Mucosa of stomach (tissue), 1 donor: ENCODE results near the gene GPX4.

Source experiments
- H3K27me3 ChIP-seq: one replicate; pipeline ENCODE4 v1.7.0; 2013; ENCODE audit warnings: mild to moderate bottlenecking, low read length; ENCODE audit not compliant: control insufficient read depth, insufficient read depth
- H3K36me3 ChIP-seq: one replicate; pipeline ENCODE4 v1.7.0; 2013; ENCODE audit warnings: low read length; ENCODE audit not compliant: control insufficient read depth, insufficient read depth
- H3K4me1 ChIP-seq: one replicate; pipeline ENCODE4 v1.7.0; 2013; ENCODE audit warnings: mild to moderate bottlenecking, low read length; ENCODE audit not compliant: control insufficient read depth, insufficient read depth
- H3K4me3 ChIP-seq: one replicate; pipeline ENCODE4 v1.7.0; 2013; ENCODE audit warnings: low read length
- H3K9ac ChIP-seq: one replicate; pipeline ENCODE4 v1.7.0; 2013; ENCODE audit warnings: mild to moderate bottlenecking, low read length, moderate library complexity
- H3K9me3 ChIP-seq: one replicate; pipeline ENCODE4 v1.7.0; 2013; ENCODE audit warnings: mild to moderate bottlenecking, low read length, moderate library complexity; ENCODE audit not compliant: control insufficient read depth
- donor health status: Pancreatic carcinoma.

The GPX4 gene

DNA sequence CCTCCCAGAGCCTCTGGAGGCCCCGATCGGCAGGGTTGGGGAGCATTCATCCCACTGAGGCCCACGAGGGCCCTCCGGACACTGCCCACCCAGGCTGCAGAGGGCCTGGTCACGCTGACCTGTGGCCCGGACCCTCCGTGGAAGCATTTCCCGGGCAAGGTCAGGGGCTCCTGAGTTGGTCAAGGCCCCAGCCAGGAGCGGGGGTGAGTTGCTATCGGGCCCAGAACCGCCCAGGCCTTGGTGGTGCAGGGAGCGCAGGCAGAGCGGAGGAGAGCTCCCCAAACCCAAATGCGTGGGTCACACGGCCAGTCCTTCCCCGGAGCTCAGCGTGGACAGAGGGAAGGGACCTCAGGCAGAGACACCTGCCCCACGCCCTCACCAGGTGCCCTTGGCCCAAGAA lies 25.7 kb downstream of the GPX4 start:
- H3K9ac ChIP-seq: no peak overlapping the region
- peaks cover 40% of the 10 kb centered on the region for H3K4me1 ChIP-seq
- no peaks in the 10 kb centered on the region for H3K27me3 ChIP-seq
- H3K9me3 ChIP-seq: no peaks in the 10 kb centered on the region
- no peak overlapping the region for H3K4me3 ChIP-seq
- H3K36me3 ChIP-seq: peaks cover 3% of the 10 kb centered on the region

DNA sequence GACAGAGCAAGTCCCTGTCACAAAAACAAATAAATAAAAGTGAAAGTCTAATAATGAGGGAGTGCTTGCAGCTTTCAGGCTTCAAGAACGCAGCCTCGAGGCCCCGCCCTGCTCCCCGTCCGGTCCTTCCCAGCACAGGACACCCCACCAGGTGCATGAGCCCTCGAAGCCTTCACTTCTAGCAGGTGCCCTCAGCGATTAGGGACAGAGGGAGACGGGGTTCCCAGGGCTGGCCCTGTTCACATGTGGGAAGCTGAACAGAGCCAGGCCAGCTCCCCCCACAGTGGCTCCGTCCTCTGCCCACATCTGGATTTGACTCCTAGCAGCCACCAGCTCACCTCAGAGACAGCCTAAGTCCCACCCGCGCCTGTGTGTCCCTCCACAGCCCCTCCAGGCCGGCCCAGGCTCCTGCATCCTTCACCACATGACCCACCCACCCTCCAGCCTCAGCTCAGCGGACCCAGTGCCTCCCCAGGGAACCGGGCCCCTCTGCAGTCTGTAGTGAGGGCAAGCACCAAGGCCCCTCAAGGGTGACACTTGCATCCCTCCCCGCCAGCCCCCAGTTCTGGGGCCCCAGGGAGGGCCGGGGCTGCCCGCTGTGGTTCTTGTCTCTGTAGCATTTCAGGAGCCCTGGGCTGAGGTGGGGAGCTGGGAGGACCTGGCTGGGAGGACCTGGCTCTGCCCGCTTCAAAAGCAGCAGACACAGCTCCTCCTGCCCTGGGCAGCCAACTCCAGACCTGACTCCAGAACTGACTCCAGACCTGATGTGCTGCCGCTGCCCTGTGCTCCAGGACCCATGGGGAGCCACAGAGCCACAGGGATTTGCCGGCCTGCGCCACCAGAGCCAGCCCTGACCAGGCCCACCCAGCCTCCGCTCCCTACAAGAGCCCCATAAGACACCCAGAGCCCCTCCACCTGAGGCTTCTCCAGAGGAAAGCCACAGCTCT lies 27.2 kb downstream of the GPX4 start:
- H3K27me3 ChIP-seq: no peaks in the 10 kb centered on the region
- H3K9ac ChIP-seq: peak overlapping the region; percentile 76
- H3K4me3 ChIP-seq: peak overlapping the region; percentile 56
- no peaks in the 10 kb centered on the region for H3K36me3 ChIP-seq
- H3K4me1 ChIP-seq: peaks cover 49% of the 10 kb centered on the region
- H3K9me3 ChIP-seq: no peaks in the 10 kb centered on the region

DNA sequence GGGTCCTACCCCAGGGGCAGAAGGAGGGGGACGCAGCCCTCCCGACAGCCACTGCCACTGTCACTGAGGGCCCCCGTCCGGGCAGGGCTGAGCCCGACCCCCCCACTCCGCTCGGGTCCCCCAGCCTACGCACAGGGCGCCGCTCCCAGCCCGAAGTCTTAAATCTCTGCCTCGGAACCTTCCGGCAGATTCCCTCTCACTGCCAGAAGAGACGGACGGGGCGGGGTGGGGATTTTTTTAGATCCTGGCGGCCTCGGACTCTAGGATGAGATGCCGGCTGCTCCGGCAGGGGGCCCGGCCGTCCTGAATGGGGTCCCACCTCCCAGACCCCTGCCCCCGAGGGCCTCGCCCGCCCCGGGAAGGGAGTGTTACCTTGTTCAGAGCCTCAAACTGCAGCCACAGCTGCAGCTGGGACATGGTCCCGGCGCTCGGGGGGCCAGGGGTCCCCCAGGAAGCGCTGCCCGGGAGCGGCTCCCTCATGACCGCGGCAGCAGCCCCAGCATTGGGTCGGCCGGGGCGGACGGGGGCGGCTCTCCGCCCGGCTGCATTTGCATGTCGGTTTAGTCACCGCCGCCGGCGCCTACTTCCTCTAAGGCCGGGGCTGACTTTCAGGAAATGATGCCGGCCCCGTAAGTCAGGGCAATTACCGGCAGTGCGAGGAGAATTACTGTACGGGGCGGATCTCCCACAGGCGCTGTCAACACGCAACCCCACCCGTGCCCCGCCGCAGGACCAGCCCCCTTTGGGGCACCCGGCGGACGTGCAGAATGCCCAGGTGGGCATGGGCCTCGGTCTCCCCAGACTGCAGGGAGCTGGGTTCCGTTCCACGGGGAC lies 28.1 kb downstream of the GPX4 start:
- Histone ChIP-seq H3K4me1 (peaks cover 57% of the 10 kb centered on the region), H3K27me3 (no peaks in the 10 kb centered on the region), H3K9ac (peak overlapping the region; percentile 76)

DNA sequence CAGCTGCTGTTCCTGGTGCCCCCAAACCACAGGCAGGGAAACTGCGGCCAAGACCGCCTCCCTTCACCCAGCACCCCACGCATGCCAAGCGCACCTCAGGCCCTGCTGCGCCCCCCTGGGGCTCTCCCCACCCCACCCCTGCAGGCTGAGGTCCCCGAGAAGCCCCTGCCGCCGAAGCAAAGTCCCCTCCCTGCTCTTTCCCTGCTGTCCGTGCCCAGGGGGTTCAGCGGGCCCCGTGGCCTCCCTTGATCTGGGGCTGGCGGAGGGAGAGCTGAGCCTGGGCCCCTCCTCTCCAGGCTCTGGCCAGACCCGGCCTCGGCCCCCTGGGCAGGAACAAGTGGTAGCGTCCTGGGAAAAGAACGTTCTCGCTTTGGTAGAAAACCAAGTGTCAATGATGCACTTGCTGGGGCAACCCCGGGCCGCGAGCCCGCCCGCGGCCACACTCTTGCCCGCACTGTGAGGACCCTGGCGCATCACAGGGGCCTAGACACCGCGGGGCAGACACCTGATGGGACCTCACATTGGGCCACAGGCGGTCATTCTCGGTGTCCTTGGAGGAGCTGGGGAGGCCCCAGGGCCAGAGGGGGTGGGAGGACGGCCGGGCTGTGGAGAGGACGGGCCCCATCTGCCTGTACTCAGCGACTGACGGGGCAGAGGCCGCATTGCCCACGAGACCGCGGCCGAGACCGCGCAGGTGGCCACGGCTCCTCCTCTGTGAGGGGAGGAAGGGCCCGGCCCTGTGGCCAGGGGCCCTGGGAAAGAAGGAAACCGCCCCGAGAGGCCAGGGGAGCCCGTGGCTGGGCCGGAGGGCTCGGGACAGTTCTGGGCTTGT lies 29.0 kb downstream of the GPX4 start:
- peak overlapping the region; percentile 56 for H3K4me3 ChIP-seq
- H3K4me1 ChIP-seq: peaks cover 57% of the 10 kb centered on the region
- H3K36me3 ChIP-seq: no peaks in the 10 kb centered on the region
- H3K9ac ChIP-seq: peak overlapping the region; percentile 76
- no peaks in the 10 kb centered on the region for H3K9me3 ChIP-seq
- no peaks in the 10 kb centered on the region for H3K27me3 ChIP-seq

More for the DNA sequence above, 28.1 kb downstream of the GPX4 start:
- no peaks in the 10 kb centered on the region for H3K36me3 ChIP-seq
- no peaks in the 10 kb centered on the region for H3K9me3 ChIP-seq
- peak overlapping the region; percentile 56 for H3K4me3 ChIP-seq

DNA sequence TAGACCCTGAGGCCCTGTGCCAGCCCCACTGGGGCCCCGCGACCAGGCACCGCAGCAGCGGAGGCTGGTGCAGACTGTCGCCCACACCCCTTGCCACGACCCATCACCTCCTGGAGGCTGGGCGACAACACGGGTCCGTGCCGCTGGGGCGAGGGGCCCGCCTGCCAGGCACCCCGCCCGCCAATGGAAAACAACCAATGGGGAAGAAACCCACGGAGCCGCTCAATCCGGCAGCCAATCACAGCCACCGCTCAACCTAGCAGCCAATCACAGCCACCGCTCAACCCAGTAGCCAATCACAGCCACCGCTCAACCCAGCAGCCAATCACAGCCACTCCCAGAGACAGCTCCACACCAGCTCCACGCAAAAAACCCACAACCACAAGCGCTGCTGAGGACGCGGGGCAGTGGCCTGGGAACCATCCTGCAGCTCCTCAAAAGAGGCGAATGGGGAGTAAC lies 29.7 kb downstream of the GPX4 start:
- Histone ChIP-seq H3K36me3 (no peaks in the 10 kb centered on the region), H3K9me3 (no peaks in the 10 kb centered on the region), H3K4me3 (no peak overlapping the region), H3K27me3 (no peaks in the 10 kb centered on the region), H3K4me1 (peaks cover 57% of the 10 kb centered on the region), H3K9ac (no peak overlapping the region)

DNA sequence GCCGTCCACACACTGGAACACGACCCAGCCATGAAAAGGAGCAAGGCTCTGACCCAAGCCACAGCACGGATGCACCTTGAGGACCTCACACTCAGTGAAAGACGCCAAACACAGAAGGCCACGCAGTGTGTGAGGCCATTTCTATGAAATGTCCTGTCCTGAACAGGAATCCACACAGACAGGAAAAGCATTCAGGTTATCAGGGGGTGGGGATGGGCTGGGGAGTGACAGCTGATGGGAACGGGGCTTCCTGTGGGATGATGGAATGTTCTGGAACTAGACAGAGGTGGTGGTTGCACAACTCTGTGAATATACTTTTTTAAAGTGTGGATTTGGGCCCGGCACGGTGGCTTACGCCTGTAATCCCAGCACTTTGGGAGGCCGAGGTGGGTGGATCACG lies 30.6 kb downstream of the GPX4 start:
- no peak overlapping the region for H3K4me3 ChIP-seq
- no peaks in the 10 kb centered on the region for H3K27me3 ChIP-seq
- H3K36me3 ChIP-seq: no peaks in the 10 kb centered on the region
- peaks cover 57% of the 10 kb centered on the region for H3K4me1 ChIP-seq
- H3K9me3 ChIP-seq: no peaks in the 10 kb centered on the region
- H3K9ac ChIP-seq: no peak overlapping the region

DNA sequence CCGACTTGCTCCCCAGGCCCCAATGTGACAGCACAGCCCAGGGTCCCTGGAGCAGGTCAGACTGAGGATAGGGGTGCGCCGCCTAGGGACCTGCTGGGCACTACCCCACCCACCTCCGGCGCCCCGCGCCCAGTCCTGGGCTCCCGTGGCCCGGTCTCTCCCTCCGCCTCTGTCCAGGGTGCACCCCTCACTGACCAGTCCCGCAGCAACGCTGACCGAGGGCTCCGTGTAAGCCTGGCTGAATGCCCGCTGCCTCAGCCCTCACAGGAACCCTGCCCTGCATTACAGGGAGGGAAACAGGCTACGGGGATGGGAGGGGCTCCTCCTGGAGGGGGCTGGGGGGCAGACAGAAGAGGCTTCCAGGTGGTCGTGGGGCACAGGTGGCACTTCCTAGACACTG lies 31.7 kb downstream of the GPX4 start:
- peaks cover 53% of the 10 kb centered on the region for H3K4me1 ChIP-seq
- H3K27me3 ChIP-seq: no peaks in the 10 kb centered on the region
- no peak overlapping the region for H3K9ac ChIP-seq
- no peak overlapping the region for H3K4me3 ChIP-seq
- H3K9me3 ChIP-seq: no peaks in the 10 kb centered on the region
- H3K36me3 ChIP-seq: no peaks in the 10 kb centered on the region

DNA sequence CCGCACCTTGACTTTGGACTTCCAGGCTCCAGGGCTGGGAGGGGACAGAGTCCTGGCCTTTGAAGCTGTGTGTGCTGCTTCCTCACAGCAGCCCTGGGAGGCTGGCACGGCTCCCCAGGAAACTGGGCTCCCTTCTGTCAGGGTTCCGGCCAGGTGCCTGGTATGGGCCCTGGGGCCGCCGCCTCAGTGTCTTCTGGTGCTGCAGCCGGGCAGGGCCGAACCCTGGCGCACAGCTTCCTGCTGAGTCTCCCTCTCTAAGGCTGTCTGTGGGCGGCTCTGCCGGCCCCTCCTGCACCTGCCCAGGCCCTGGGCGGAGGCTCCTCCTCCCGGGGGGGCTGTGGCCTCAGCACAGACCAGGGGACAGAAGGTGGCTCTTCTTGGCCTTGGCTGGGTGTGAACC lies 32.4 kb downstream of the GPX4 start:
- H3K27me3 ChIP-seq: no peaks in the 10 kb centered on the region
- H3K36me3 ChIP-seq: no peaks in the 10 kb centered on the region
- no peak overlapping the region for H3K4me3 ChIP-seq
- H3K9ac ChIP-seq: peak overlapping the region; percentile 34
- peaks cover 46% of the 10 kb centered on the region for H3K4me1 ChIP-seq
- no peaks in the 10 kb centered on the region for H3K9me3 ChIP-seq

DNA sequence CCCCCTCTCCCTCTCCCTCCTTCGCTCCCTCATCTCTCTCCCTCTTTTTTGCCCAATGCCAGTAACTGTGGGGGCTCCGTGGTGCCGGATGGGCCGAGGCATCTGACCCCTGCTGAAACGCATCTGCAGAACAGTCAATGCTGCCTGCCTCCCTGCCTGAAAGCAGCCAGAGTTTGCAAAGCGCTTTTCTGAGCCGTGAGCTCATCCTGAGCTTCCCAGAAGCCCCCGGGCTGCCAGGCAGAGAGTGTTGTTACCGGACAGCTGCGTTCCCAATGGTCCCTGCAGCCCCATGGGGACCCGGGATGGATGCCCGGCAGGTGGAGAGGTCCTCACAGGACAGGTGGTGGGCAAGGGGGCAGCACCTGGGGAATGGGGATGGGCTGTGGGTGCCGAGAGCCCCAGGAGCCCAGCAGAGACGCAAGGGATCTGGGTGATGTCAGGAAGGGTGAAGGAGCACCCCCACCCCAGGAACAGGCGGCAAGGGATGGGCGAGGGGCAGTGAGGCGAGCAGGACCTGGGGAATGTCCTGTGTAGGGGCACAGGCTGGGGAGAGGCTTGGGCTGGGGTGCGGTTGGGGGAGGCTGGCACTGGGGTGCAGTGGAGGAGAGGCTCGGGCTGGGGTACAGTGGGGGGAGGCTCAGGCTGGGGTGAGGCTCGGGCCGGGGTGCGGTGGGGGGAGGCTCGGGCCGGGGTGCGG lies 33.0 kb downstream of the GPX4 start:
- H3K4me1 ChIP-seq: peaks cover 40% of the 10 kb centered on the region
- no peaks in the 10 kb centered on the region for H3K27me3 ChIP-seq
- H3K9me3 ChIP-seq: no peaks in the 10 kb centered on the region
- H3K9ac ChIP-seq: peak overlapping the region; percentile 34
- no peaks in the 10 kb centered on the region for H3K36me3 ChIP-seq
- no peak overlapping the region for H3K4me3 ChIP-seq

DNA sequence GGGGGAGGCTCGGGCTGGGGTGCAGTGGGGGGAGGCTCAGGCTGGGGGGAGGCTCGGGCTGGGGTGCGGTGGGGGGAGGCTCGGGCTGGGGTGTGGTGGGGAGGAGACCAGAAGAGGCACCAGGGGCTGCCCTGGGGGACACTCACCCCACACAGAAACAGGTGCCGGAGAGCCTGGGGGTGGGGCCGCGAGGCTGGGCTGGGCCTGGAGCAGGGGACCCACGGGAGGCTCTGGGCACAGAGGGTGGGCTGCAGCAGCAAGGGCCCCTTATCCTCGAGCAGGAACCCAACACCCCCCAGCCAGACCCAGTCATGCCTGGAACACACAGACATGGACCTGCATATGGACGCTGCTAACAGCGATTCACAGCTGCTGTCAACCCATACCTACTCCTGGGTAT lies 34.3 kb downstream of the GPX4 start:
- no peaks in the 10 kb centered on the region for H3K36me3 ChIP-seq
- H3K4me1 ChIP-seq: peaks cover 29% of the 10 kb centered on the region
- no peaks in the 10 kb centered on the region for H3K9me3 ChIP-seq
- H3K27me3 ChIP-seq: no peaks in the 10 kb centered on the region
- no peak overlapping the region for H3K9ac ChIP-seq
- H3K4me3 ChIP-seq: no peak overlapping the region

DNA sequence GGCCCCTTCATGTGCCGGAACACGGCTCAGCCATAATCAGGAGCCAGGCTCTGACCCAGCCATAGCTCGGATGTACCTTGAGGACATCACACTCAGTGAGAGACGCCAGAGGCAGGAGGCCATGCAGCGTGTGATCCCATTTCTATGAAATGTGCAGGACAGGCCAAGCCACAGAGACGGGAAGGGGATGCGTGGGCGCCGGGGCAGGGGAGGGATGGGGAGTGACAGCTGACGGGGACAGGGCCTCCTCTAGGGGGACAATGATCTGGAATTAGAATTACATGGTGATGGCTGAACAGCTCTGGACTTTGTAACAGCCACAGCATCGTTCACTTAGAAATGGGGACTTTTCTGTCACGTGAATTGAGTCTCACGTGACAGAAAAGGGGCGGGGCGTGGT lies 35.3 kb downstream of the GPX4 start:
- H3K4me3 ChIP-seq: no peak overlapping the region
- no peaks in the 10 kb centered on the region for H3K9me3 ChIP-seq
- H3K36me3 ChIP-seq: no peaks in the 10 kb centered on the region
- no peaks in the 10 kb centered on the region for H3K27me3 ChIP-seq
- H3K4me1 ChIP-seq: peaks cover 19% of the 10 kb centered on the region
- H3K9ac ChIP-seq: no peak overlapping the region
